NCI-H1048 (cell line): ENCODE results near the gene LAMB1.
"Not testable (repeated sequence)": the region's sequence is repeated elsewhere in the genome, so short reads cannot be mapped to it uniquely, and the experiment has no call there.

Experiments used
- DNase-seq: peaks from one replicate; lab custom pipeline; 2025; lab: John Stamatoyannopoulos, UW

Gene LAMB1

GRCh38 chr7:107971613-107972012, 31.3 kb downstream of the LAMB1 start:
- DNase-seq: no peak

- DNase-seq: no peak
Measured at GRCh38 chr7:107971100-107971499, 31.9 kb downstream of the LAMB1 start.

GRCh38 chr7:107969856-107970255, 33.1 kb downstream of the LAMB1 start:
- DNase-seq: no peak

GRCh38 chr7:107968449-107968848, 34.5 kb downstream of the LAMB1 start:
- DNase-seq: no peak

- DNase-seq: no peak
Measured at GRCh38 chr7:107967420-107967819, 35.5 kb downstream of the LAMB1 start.

- DNase-seq: no peak
Measured at GRCh38 chr7:107966711-107967110, 36.2 kb downstream of the LAMB1 start.

- no peak for DNase-seq
Measured at GRCh38 chr7:107964510-107964909, 38.5 kb downstream of the LAMB1 start.

- no peak for DNase-seq
Measured at GRCh38 chr7:107962817-107963216, 40.1 kb downstream of the LAMB1 start.

GRCh38 chr7:107961405-107961804, 41.6 kb downstream of the LAMB1 start:
- no peak for DNase-seq

- DNase-seq: no peak
Measured at GRCh38 chr7:107960272-107960671, 42.7 kb downstream of the LAMB1 start.

- no peak for DNase-seq
Measured at GRCh38 chr7:107959527-107959898, 43.4 kb downstream of the LAMB1 start.

- DNase-seq: no peak
Measured at GRCh38 chr7:107958764-107959526, 44.0 kb downstream of the LAMB1 start.

- no peak for DNase-seq
Measured at GRCh38 chr7:107957436-107957835, 45.5 kb downstream of the LAMB1 start.

GRCh38 chr7:107956950-107957349, 46.0 kb downstream of the LAMB1 start:
- not testable (repeated sequence) for DNase-seq

GRCh38 chr7:107955394-107955793, 47.6 kb downstream of the LAMB1 start:
- no peak for DNase-seq

GRCh38 chr7:107953924-107954303, 49.0 kb downstream of the LAMB1 start:
- no peak for DNase-seq

- DNase-seq: no peak
Measured at GRCh38 chr7:107953265-107953923, 49.6 kb downstream of the LAMB1 start.

GRCh38 chr7:107951896-107952295, 51.1 kb downstream of the LAMB1 start:
- DNase-seq: no peak

GRCh38 chr7:107951172-107951787, 51.7 kb downstream of the LAMB1 start:
- DNase-seq: no peak

GRCh38 chr7:107949443-107949935, 53.5 kb downstream of the LAMB1 start:
- no peak for DNase-seq

- no peak for DNase-seq
Measured at GRCh38 chr7:107948645-107949442, 54.1 kb downstream of the LAMB1 start.

- no peak for DNase-seq
Measured at GRCh38 chr7:107946881-107947280, 56.1 kb downstream of the LAMB1 start.
